ENCODE results near the gene COQ3. TPM values are rescaled to one million over a fixed set of nuclear protein-coding genes. Genes with fewer than 3 reads are reported as not detected.

Gene COQ3
- total and polyA plus RNA-seq, 7 donors: 3.0 to 13.2 (median 7.9) TPM

GRCh38 chr6:99424022-99424421 is 30.0 kb upstream of the COQ3 start:
- 33 to 62% methylated on average over 5 of the region's 5 CpGs for WGBS, 2 donors
- Histone ChIP-seq H3K9me3 (no peaks in the 10 kb centered on the region), H3K4me1 (peaks cover 0 to 76% (median 61%) of the 10 kb centered on the region in 4 donors), H3K4me3 (peak overlapping the region; percentile 70 to 90 (median 78)), H3K27ac (peak overlapping the region; percentile 92 to 97 (median 96)), H3K36me3 (no peaks in the 10 kb centered on the region), H3K27me3 (no peaks in the 10 kb centered on the region)
- DNase-seq: no peak
- intact Hi-C loops (cut with DNase I): loop anchor here (2.0 kb wide), 1 partner anchor 89 kb away; no protein-coding TSS in a partner anchor
- no peak for TF ChIP-seq CTCF (IDR thresholded peaks at IDR 0.05)
- no peak for TF ChIP-seq POLR2AphosphoS5 (IDR thresholded peaks at IDR 0.05)
- no peak for TF ChIP-seq EP300 (IDR thresholded peaks at IDR 0.05)
- TF ChIP-seq POLR2A (IDR thresholded peaks at IDR 0.05): no peak

GRCh38 chr6:99422912-99423311 is 28.9 kb upstream of the COQ3 start:
- Histone ChIP-seq H3K27me3 (no peaks in the 10 kb centered on the region), H3K4me1 (peaks cover 0 to 82% (median 68%) of the 10 kb centered on the region in 4 donors), H3K9me3 (no peaks in the 10 kb centered on the region), H3K36me3 (no peaks in the 10 kb centered on the region), H3K4me3 (peak overlapping the region in 1 of 4 donors; percentile 70), H3K27ac (no peak overlapping the region)
- intact Hi-C loops (cut with DNase I): no loop called here
- TF ChIP-seq POLR2AphosphoS5 (IDR thresholded peaks at IDR 0.05): no peak
- TF ChIP-seq EP300 (IDR thresholded peaks at IDR 0.05): no peak
- no peak for TF ChIP-seq CTCF (IDR thresholded peaks at IDR 0.05)
- TF ChIP-seq POLR2A (IDR thresholded peaks at IDR 0.05): no peak
- WGBS, 2 donors: 76 to 82% methylated on average over 6 of the region's 6 CpGs
- DNase-seq: no peak

- H3K9me3 ChIP-seq: no peaks in the 10 kb centered on the region
- 65 to 80% methylated on average over 9 of the region's 9 CpGs for WGBS, 2 donors
- no peaks in the 10 kb centered on the region for H3K36me3 ChIP-seq
- H3K27ac ChIP-seq: no peak overlapping the region
- H3K27me3 ChIP-seq: no peaks in the 10 kb centered on the region
- peaks cover 2 to 87% (median 71%) of the 10 kb centered on the region in 4 donors for H3K4me1 ChIP-seq
- H3K4me3 ChIP-seq: no peak overlapping the region
- intact Hi-C loops (cut with DNase I): no loop called here
- no peak for TF ChIP-seq EP300 (IDR thresholded peaks at IDR 0.05)
- TF ChIP-seq CTCF (IDR thresholded peaks at IDR 0.05): no peak
- TF ChIP-seq POLR2AphosphoS5 (IDR thresholded peaks at IDR 0.05): no peak
- no peak for TF ChIP-seq POLR2A (IDR thresholded peaks at IDR 0.05)
- DNase-seq: no peak
These were observed 23.1 kb upstream of the COQ3 start for GRCh38 chr6:99416892-99417767.

- TF ChIP-seq EP300 (IDR thresholded peaks at IDR 0.05): no peak
- no peak for TF ChIP-seq POLR2A (IDR thresholded peaks at IDR 0.05)
- TF ChIP-seq CTCF (IDR thresholded peaks at IDR 0.05): no peak
- no peak for TF ChIP-seq POLR2AphosphoS5 (IDR thresholded peaks at IDR 0.05)
- Histone ChIP-seq H3K9me3 (no peaks in the 10 kb centered on the region), H3K4me3 (no peak overlapping the region), H3K36me3 (no peaks in the 10 kb centered on the region), H3K27ac (no peak overlapping the region), H3K4me1 (peaks cover 2 to 87% (median 71%) of the 10 kb centered on the region in 4 donors), H3K27me3 (no peaks in the 10 kb centered on the region)
- no peak for DNase-seq
- intact Hi-C loops (cut with DNase I): no loop called here
- WGBS, 2 donors: 77 to 88% methylated on average over 2 of the region's 2 CpGs
These were observed 22.2 kb upstream of the COQ3 start for GRCh38 chr6:99416226-99416625.
